GM18870 (cell line): ENCODE results near the gene EXD3.
"Not testable (repeated sequence)": the region's sequence is repeated elsewhere in the genome, so short reads cannot be mapped to it uniquely, and the experiment has no call there.

Source experiments
- ATAC-seq: cut with Tn5 transposase; IDR thresholded peaks from one replicate; pipeline ENCODE4 v1.9.1; 2021; ENCODE audit warnings: moderate library complexity; ENCODE audit not compliant: unreplicated experiment

EXD3 gene

DNA sequence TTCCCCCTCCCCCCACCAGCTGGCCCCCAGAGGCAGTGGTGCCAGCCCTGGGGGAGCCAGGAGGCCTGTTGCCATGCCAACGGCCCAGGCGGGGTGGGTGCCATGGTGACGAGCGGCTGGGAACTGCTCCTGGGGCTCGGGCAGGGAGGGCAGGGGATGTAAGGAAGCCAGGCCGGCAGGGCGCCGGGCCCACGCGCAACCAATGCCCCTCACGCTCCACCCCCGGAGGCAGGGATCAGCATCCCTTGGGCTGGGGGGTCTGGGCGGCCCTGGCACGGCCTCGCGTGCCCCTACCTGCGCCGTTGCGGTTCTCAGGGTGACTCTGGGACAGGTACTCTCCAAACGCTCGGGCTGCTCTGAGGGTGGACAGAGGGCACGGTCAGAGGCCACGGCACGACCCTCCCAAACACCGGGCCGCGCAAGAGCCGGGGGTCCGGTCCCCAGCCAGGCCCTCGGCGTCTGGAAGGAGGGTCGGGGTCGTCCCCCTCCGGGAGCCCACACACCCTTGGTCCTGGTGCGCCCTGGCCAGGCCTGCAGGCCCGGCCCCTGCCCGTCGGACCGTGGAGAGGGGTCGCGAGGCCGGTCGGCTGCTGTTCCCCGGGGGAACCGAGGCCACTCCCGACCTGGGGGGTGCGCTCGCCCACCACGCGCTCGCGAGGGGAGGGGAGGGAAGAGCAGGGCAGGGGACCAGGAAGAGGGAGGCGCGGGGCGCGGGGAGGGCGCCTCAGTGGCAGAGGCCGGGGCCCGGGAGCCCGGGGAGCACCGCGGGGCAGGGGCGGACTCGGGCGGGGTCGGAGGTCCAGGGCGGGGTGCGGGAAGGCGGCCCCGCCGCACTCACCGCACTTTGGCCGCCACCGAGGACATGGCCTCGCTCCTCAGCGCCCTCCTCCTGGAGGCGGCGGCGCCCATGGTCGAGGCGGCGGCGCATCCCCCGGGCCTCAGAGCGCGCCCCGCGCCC is 35.5 kb upstream of the EXD3 start:
- no peak for ATAC-seq

GRCh38 chr9:137457406-137458193 is 34.6 kb upstream of the EXD3 start:
- ATAC-seq: no peak

GRCh38 chr9:137456864-137457405 is 34.0 kb upstream of the EXD3 start:
- ATAC-seq: no peak

GRCh38 chr9:137456061-137456863 is 33.3 kb upstream of the EXD3 start:
- no peak for ATAC-seq

- no peak for ATAC-seq
Observed at GRCh38 chr9:137455359-137455991, 32.5 kb upstream of the EXD3 start.

- no peak for ATAC-seq
Observed at GRCh38 chr9:137454597-137455358, 31.8 kb upstream of the EXD3 start.

- no peak for ATAC-seq
Observed at GRCh38 chr9:137454145-137454596, 31.2 kb upstream of the EXD3 start.

- no peak for ATAC-seq
Observed at GRCh38 chr9:137453643-137454081, 30.7 kb upstream of the EXD3 start.

DNA sequence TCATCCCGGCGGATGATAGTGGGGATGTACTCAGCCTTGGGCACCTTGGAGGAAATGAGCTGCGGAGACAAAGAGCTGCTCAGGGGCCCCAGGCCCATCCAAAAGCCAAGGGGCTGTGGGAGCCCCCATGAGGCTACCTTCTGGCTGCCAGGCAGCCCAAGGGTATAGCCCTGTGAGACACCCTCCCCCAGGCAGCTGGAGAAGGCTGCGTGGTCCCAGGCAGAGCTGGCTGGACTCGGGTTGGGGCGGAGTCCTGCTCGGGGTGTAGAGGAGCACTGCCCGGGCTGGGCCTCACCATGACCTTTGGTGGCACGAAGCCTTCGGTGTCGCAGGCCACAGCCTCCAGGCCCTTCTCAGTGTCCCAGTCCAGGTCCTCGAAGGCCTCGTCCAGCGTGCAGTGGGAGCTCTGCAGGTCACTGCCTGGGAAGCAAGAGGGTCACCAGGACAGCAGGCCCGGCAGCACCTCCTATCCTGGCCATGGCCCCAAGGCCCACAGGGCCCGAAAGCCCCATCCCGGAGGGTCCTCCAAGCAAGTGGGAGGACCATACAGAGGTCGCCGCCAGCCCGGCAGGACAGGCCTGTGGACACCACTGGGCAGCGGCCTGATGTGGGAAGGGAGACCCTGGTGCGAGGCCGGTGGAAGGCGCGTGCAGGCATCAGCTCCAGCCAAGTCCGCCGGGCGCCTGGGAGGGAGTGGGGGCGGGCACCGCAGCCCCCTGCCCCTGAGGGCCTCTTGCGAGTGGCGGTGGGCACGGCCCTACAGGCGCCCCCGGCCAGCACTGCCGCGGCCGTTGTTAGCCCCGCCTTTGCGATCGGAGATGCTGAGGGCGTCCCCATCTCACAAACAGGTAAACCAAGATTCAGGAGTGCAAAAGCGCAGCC is 30.0 kb upstream of the EXD3 start:
- ATAC-seq: no peak

GRCh38 chr9:137452006-137452760 is 29.2 kb upstream of the EXD3 start:
- ATAC-seq: no peak

DNA sequence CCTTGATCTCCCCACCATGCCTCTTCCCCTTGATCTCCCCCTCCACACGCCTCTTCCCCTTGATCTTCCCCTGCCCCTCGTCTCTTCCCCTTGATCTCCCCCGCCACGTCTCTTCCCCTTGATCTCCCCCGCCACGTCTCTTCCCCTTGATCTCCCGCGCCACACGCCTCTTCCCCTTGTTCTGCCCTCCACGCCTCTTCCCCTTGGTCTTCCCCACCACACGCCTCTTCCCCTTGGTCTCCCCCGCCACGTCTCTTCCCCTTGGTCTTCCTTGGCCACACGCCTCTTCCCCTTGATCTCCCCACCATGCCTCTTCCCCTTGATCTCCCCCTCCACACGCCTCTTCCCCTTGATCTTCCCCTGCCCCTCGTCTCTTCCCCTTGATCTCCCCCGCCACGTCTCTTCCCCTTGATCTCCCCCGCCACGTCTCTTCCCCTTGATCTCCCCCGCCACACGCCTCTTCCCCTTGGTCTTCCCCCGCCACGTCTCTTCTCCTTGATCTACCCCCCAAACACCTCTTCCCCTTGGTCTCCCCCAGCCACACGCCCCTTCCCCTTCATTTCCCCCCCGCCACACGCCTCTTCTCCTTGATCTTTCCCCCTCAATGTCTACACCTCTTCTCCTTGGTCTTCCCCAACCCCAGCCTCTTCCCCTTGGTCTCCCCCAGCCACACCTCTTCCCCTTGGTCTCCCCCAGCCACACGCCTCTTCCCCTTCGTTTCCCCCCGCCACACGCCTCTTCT is 28.5 kb upstream of the EXD3 start:
- ATAC-seq: not testable (repeated sequence)

DNA sequence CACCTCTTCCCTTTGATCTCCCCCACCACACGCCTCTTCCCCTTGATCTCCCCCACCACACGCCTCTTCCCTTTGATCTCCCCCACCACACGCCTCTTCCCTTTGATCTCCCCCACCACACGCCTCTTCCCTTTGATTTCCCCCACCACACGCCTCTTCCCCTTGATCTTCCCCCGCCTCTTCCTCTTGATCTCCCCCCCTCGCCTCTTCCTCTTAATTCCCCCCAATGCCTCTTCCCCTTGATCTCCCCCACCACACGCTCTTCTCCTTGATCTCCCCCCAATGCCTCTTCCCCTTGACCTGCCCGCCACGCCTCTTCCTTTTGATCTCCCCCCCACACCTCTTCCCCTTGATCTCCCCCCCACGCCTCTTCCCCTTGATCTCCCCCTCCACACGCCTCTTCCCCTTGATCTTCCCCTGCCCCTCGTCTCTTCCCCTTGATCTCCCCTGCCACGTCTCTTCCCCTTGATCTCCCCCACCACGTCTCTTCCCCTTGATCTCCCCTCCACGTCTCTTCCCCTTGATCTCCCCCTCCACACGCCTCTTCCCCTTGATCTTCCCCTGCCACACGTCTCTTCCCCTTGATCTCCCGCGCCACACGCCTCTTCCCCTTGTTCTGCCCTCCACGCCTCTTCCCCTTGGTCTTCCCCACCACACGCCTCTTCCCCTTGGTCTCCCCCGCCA is 27.7 kb upstream of the EXD3 start:
- ATAC-seq: not testable (repeated sequence)

- ATAC-seq: no peak
Observed at GRCh38 chr9:137449931-137450538, 27.1 kb upstream of the EXD3 start.

DNA sequence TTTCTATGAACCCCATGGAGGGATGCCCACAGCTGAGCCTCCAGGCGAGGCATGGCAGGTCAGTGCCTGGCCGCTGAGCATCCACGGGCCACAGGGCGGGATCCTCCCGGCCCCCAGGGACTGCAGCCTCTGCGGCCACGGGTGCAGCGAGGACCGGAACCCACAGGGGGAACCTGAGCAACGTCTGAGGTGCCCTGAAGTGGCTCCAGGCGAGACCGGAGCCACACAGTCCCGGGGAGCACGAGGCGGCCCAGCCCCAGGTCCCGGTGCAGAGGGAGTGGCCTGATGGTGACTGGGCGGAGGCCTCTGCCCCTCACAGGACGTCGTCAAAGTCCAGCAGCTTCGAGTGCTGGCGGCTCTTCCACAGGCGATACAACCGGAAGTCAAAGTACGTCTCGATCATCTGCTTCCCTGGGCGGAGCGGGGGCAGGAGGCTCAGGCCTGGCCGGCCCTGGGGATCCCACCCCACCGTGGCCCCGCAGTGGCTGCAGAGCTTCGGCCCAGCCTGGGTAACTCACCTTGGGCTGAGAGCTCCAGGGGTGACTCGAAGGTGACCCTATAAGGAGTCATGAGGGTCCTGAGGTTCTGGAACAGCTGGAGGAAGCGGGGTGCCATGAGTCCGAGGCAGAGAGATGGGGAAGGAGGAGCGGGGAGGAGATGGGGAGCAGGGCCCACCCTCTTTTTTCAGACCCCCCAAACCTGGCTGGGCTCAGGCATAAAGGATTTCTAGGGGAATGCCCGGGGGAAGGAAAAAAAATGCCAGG is 26.3 kb upstream of the EXD3 start:
- ATAC-seq: no peak

DNA sequence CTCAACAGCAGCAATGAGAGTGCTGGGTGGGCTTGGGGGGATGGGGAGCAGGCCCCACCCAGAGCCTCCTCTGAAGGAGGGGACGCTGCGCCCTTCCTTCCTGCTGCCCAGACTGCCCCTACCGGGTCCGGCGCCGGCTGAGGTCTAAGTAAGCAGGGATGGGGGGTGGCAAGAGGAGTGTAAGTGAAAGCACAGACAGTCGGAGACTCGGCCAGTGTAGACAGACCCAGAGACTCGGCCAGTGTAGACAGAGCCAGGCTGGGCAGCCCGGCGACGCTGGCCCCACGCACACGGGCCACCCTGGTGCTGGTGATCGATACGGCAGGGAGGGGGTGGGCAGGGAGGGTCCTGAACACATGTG is 25.6 kb upstream of the EXD3 start:
- ATAC-seq: no peak
